ENCODE data around the gene SPTBN4.

SPTBN4 gene

DNA sequence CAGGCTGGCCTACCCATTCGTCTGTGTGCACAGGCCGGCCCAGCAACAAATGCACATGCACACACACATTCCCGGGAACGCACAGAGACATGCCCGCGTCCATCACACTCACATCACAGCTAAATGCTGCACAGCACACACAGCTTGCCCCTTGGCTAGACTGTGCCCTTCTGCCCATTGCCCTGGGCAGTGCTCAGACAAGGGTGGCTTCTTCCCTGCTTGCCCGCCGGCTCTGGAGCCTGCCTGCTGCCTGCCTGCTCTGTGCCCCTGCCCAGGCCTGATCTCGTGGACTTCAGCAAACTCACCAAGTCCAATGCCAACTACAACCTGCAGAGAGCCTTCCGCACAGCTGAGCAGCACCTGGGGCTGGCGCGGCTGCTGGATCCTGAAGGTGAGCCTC lies 30.4 kb downstream of the SPTBN4 start:
- no peak for TF ChIP-seq TCF12 (IDR thresholded peaks at IDR 0.05; ENCODE audit: low read depth)
- TF ChIP-seq RAD21 (IDR thresholded peaks at IDR 0.05; ENCODE audit: low read depth) = no peak

DNA sequence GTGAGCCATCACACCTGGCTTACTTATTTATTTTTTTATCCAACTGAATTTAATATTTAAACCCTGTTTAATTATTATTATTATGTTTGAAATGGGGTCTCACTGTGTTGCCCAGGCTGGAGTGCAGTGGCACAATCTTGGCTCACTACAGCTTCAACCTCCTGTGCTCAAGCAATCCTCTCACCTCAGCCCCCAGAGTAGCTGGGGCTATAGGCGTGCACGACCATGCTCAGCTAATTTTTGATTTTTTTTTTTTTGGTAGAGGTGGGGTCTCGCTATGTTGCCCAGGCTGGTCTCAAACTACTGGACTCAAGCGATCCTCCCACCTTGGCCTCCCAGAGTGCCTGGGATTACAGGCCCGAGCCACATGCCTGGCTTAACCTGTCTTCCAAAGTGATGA lies 32.5 kb downstream of the SPTBN4 start:
- TF ChIP-seq CREB1 (IDR thresholded peaks at IDR 0.05; ENCODE audit: low read depth) = no peak
- TF ChIP-seq, protein P1, sequence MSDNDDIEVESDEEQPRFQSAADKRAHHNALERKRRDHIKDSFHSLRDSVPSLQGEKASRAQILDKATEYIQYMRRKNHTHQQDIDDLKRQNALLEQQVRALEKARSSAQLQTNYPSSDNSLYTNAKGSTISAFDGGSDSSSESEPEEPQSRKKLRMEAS (IDR thresholded peaks at IDR 0.05) = no peak
- no peak for TF ChIP-seq TCF12 (IDR thresholded peaks at IDR 0.05; ENCODE audit: low read depth)
- TF ChIP-seq EGR1 (IDR thresholded peaks at IDR 0.05) = no peak
- TF ChIP-seq NFIC (IDR thresholded peaks at IDR 0.05) = no peak
- TF ChIP-seq CEBPB (IDR thresholded peaks at IDR 0.05) = no peak
- TF ChIP-seq RAD21 (IDR thresholded peaks at IDR 0.05; ENCODE audit: low read depth) = no peak
- TF ChIP-seq TEAD4 (IDR thresholded peaks at IDR 0.05) = no peak
- TF ChIP-seq EP300 (IDR thresholded peaks at IDR 0.05; ENCODE audit: borderline replicate concordance) = no peak

DNA sequence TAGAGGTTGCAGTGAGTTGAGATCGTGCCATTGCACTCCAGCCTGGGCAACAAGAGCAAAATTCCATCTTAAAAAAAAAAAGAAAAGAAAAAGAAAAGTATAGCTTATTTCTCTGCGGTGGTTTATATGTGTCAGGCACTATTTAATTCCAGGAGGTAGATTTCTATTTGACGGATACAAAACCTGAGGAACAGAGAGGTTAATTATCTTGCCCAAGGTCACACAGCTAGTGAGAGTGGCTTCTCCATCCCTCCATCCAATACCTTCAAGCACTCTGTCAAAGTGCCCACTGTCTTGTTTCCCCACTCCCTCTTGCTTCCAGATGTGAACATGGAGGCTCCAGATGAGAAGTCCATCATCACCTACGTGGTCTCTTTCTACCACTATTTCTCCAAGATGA lies 34.8 kb downstream of the SPTBN4 start:
- TF ChIP-seq CEBPB (IDR thresholded peaks at IDR 0.05) = no peak
- no peak for TF ChIP-seq EP300 (IDR thresholded peaks at IDR 0.05; ENCODE audit: borderline replicate concordance)
- no peak for TF ChIP-seq EGR1 (IDR thresholded peaks at IDR 0.05)
- TF ChIP-seq TEAD4 (IDR thresholded peaks at IDR 0.05) = no peak
- TF ChIP-seq CREB1 (IDR thresholded peaks at IDR 0.05; ENCODE audit: low read depth) = no peak
- TF ChIP-seq FOXM1 (IDR thresholded peaks at IDR 0.05; ENCODE audit: borderline replicate concordance, low read depth) = no peak
- no peak for TF ChIP-seq TAF1 (IDR thresholded peaks at IDR 0.05; ENCODE audit: low read depth)
- TF ChIP-seq, protein P1 (IDR thresholded peaks at IDR 0.05) = no peak
- no peak for TF ChIP-seq TCF12 (IDR thresholded peaks at IDR 0.05; ENCODE audit: low read depth)
- TF ChIP-seq YY1 (IDR thresholded peaks at IDR 0.05; ENCODE audit: low read depth) = no peak

DNA sequence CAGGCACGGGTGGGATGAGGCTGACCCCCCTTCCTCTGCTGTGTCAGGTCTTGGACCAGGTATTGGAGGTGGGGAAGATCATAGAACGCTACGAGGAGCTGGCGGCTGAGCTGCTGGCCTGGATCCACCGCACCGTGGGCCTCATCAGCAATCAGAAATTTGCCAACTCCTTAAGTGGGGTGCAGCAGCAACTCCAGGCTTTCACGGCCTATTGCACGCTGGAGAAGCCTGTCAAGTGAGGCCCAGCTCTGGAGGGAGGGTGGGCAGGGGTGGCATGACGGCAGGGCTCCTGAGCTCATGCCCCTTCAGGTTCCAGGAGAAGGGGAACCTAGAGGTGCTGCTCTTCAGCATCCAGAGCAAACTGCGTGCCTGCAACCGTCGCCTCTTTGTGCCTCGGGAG lies 35.3 kb downstream of the SPTBN4 start:
- TF ChIP-seq, protein P2, sequence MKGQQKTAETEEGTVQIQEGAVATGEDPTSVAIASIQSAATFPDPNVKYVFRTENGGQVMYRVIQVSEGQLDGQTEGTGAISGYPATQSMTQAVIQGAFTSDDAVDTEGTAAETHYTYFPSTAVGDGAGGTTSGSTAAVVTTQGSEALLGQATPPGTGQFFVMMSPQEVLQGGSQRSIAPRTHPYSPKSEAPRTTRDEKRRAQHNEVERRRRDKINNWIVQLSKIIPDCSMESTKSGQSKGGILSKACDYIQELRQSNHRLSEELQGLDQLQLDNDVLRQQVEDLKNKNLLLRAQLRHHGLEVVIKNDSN (IDR thresholded peaks at IDR 0.05) = no peak
- TF ChIP-seq TAF1 (IDR thresholded peaks at IDR 0.05; ENCODE audit: low read depth) (no peak), CREB1 (IDR thresholded peaks at IDR 0.05; ENCODE audit: low read depth) (no peak), CEBPB (IDR thresholded peaks at IDR 0.05) (no peak), YY1 (IDR thresholded peaks at IDR 0.05; ENCODE audit: low read depth) (no peak), ZBTB7A (IDR thresholded peaks at IDR 0.05; ENCODE audit: low read depth) (no peak), TEAD4 (IDR thresholded peaks at IDR 0.05) (no peak), EP300 (IDR thresholded peaks at IDR 0.05; ENCODE audit: borderline replicate concordance) (no peak), RAD21 (IDR thresholded peaks at IDR 0.05; ENCODE audit: low read depth) (no peak), TCF12 (IDR thresholded peaks at IDR 0.05; ENCODE audit: low read depth) (no peak), EGR1 (IDR thresholded peaks at IDR 0.05) (no peak)
- TF ChIP-seq, protein P1 (IDR thresholded peaks at IDR 0.05) = no peak
- TF ChIP-seq, protein P3, sequence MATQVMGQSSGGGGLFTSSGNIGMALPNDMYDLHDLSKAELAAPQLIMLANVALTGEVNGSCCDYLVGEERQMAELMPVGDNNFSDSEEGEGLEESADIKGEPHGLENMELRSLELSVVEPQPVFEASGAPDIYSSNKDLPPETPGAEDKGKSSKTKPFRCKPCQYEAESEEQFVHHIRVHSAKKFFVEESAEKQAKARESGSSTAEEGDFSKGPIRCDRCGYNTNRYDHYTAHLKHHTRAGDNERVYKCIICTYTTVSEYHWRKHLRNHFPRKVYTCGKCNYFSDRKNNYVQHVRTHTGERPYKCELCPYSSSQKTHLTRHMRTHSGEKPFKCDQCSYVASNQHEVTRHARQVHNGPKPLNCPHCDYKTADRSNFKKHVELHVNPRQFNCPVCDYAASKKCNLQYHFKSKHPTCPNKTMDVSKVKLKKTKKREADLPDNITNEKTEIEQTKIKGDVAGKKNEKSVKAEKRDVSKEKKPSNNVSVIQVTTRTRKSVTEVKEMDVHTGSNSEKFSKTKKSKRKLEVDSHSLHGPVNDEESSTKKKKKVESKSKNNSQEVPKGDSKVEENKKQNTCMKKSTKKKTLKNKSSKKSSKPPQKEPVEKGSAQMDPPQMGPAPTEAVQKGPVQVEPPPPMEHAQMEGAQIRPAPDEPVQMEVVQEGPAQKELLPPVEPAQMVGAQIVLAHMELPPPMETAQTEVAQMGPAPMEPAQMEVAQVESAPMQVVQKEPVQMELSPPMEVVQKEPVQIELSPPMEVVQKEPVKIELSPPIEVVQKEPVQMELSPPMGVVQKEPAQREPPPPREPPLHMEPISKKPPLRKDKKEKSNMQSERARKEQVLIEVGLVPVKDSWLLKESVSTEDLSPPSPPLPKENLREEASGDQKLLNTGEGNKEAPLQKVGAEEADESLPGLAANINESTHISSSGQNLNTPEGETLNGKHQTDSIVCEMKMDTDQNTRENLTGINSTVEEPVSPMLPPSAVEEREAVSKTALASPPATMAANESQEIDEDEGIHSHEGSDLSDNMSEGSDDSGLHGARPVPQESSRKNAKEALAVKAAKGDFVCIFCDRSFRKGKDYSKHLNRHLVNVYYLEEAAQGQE (IDR thresholded peaks at IDR 0.05; ENCODE audit: low read depth) = no peak

DNA sequence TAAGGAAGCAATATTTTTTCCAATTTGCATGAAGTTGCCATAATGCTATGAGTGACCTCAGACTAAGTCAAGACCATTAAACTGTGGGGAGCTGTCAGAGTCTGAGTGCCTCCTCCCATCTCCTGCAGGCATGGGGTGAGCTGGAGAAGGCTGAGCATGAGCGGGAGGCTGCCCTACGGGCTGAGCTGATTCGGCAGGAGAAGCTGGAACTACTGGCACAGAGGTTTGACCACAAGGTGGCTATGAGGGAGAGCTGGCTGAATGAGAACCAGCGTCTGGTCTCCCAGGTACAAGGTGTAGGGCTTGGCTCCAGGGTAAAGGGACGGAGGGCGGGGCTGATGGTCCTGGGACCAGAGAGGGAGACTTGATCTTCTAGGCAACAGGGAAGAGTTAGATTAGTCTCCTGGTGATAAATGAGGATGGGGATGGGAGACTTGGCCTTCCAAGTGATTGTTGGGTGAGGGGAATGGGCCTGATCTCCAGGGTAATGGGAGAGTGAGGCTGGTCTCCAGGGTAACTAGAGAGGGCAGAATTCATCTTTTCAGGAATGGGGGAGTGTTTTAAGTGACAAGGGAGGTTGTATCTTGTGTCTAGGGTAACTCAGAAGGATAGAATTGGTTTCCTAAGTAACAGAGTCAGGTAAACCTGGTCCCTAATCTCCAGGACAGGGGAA lies 36.0 kb downstream of the SPTBN4 start:
- TF ChIP-seq, protein P3 (IDR thresholded peaks at IDR 0.05; ENCODE audit: low read depth) = no peak
- TF ChIP-seq NFIC (IDR thresholded peaks at IDR 0.05) (no peak), CREB1 (IDR thresholded peaks at IDR 0.05; ENCODE audit: low read depth) (no peak), FOXM1 (IDR thresholded peaks at IDR 0.05; ENCODE audit: borderline replicate concordance, low read depth) (no peak)
- TF ChIP-seq, protein P2 (IDR thresholded peaks at IDR 0.05) = no peak

DNA sequence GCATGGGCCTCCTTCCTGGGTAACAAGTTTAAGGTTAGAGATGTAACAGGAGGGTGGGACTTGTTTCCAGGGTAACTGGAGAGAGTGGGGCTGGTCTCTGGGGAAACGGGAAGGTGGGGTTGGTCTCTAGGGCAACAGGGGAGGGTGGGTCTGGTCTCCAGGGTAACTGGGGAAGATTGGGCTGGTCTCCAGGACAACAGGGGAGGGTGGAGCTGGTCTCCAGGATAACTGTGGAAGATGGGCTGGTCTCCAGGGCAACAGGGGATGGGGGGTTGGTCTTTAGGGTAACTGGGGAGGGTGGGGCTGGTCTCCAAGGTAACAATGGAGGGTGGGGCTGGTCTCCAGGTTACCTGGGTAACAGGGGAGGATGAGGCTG lies 36.5 kb downstream of the SPTBN4 start:
- TF ChIP-seq EP300 (IDR thresholded peaks at IDR 0.05; ENCODE audit: borderline replicate concordance) (no peak), YY1 (IDR thresholded peaks at IDR 0.05; ENCODE audit: low read depth) (no peak), NFIC (IDR thresholded peaks at IDR 0.05) (no peak), EGR1 (IDR thresholded peaks at IDR 0.05) (no peak), TEAD4 (IDR thresholded peaks at IDR 0.05) (no peak), CEBPB (IDR thresholded peaks at IDR 0.05) (no peak), RAD21 (IDR thresholded peaks at IDR 0.05; ENCODE audit: low read depth) (no peak), FOXM1 (IDR thresholded peaks at IDR 0.05; ENCODE audit: borderline replicate concordance, low read depth) (no peak), CREB1 (IDR thresholded peaks at IDR 0.05; ENCODE audit: low read depth) (no peak), TCF12 (IDR thresholded peaks at IDR 0.05; ENCODE audit: low read depth) (no peak), TAF1 (IDR thresholded peaks at IDR 0.05; ENCODE audit: low read depth) (no peak), ZBTB7A (IDR thresholded peaks at IDR 0.05; ENCODE audit: low read depth) (no peak)
- TF ChIP-seq, protein P2 (IDR thresholded peaks at IDR 0.05) = no peak
- TF ChIP-seq, protein P3 (IDR thresholded peaks at IDR 0.05; ENCODE audit: low read depth) = no peak
- TF ChIP-seq, protein P1 (IDR thresholded peaks at IDR 0.05) = no peak

Measured in Ishikawa (cell line).